ENCODE results near the gene AGPAT3. TPM values are rescaled to one million over a fixed set of nuclear protein-coding genes. Genes with fewer than 3 reads are reported as not detected.

Gene AGPAT3
- total RNA-seq, 1 experiment from 2014 or later = 13.0 TPM

DNA sequence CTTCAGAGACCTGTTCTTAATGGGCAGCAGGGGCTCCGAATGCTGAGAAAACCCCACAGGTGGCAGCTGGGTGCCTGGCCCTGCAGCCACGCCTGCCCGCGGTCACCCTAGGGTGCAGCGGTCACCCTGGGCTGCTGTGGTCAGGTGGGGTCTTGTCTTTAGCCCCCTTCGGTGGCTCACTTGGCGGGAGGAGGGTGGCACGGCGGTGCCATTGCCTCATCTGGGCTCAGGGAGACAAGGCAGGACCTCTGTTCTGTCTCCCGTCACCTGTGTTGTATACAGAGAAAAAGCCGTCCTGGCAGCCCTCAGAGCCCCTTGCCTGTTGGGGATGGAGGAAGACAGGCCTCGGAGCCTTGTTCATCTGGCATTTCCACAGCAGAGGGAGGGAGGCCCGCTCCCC, 77.6 kb downstream of the AGPAT3 start:
- Histone ChIP-seq H2BK20ac (ENCODE audit: low read depth, low read length, poor library complexity, severe bottlenecking) (no peak overlapping the region), H2BK12ac (ENCODE audit: insufficient read length, low read depth, low read length) (no peak overlapping the region), H4K8ac (replicated peaks; ENCODE audit: insufficient read length, low read depth, low read length) (no peak overlapping the region)

More for the DNA sequence above, 77.6 kb downstream of the AGPAT3 start:
- Histone ChIP-seq H2AK5ac (ENCODE audit: insufficient read length, low read length) (no peak overlapping the region), H3T11ph (ENCODE audit: low read length) (no peak overlapping the region), H4K20me1 (ENCODE audit: control insufficient read depth, insufficient read depth, insufficient read length) (no peaks in the 10 kb centered on the region), H3K18ac (ENCODE audit: insufficient read length, low read depth, low read length) (no peak overlapping the region), H3K4me2 (ENCODE audit: insufficient read depth, insufficient read length, low read length) (no peak overlapping the region), H2AFZ (ENCODE audit: low read length) (no peak overlapping the region), H3K27me3 (ENCODE audit: insufficient read depth, low read length) (no peaks in the 10 kb centered on the region), H3K4me1 (ENCODE audit: insufficient read depth, low read length) (no peaks in the 10 kb centered on the region), H2BK15ac (ENCODE audit: low read depth, low read length) (no peak overlapping the region), H2BK5ac (ENCODE audit: insufficient read length, low read length) (no peak overlapping the region), H3K9ac (ENCODE audit: extremely low read depth, insufficient read length, low read length) (no peak overlapping the region), H3K79me2 (ENCODE audit: insufficient read depth, low read length) (no peaks in the 10 kb centered on the region), H3K23me2 (ENCODE audit: insufficient read length, low read depth, low read length, poor library complexity, severe bottlenecking) (no peaks in the 10 kb centered on the region), H4K5ac (ENCODE audit: insufficient read length, low read depth, low read length) (no peak overlapping the region), H3K14ac (ENCODE audit: insufficient read depth, low read length) (no peak overlapping the region), H3K27ac (ENCODE audit: insufficient read length, low read depth, low read length) (no peak overlapping the region), H2BK120ac (ENCODE audit: low read depth, low read length, poor library complexity, severe bottlenecking) (no peak overlapping the region), H3K9me3 (ENCODE audit: control insufficient read depth, low read depth, low read length) (no peaks in the 10 kb centered on the region), H3K4ac (ENCODE audit: low read depth, low read length) (no peak overlapping the region), H3K23ac (ENCODE audit: insufficient read length, low read depth, low read length) (no peak overlapping the region), H4K91ac (ENCODE audit: insufficient read length, low read depth, low read length) (no peak overlapping the region), H3K56ac (ENCODE audit: insufficient read length, low read depth, low read length) (no peak overlapping the region), H3K79me1 (ENCODE audit: insufficient read depth, low read depth, low read length, poor library complexity, severe bottlenecking) (no peaks in the 10 kb centered on the region)
- H3K27me3 Mint-ChIP-seq (ENCODE audit: low read depth) = no peaks in the 10 kb centered on the region
- H3K36me3 Mint-ChIP-seq (ENCODE audit: insufficient read depth in 1 of 3, low read depth in 3 of 3) = no peaks in the 10 kb centered on the region; a peak in 1 of 7 replicates
- no peak overlapping the region for H3K4me3 Mint-ChIP-seq
- peaks cover 7 to 15% of the 10 kb centered on the region in 2 experiments for H3K4me1 Mint-ChIP-seq
- H3K27ac Mint-ChIP-seq = no peak overlapping the region
- TF ChIP-seq, protein P1, sequence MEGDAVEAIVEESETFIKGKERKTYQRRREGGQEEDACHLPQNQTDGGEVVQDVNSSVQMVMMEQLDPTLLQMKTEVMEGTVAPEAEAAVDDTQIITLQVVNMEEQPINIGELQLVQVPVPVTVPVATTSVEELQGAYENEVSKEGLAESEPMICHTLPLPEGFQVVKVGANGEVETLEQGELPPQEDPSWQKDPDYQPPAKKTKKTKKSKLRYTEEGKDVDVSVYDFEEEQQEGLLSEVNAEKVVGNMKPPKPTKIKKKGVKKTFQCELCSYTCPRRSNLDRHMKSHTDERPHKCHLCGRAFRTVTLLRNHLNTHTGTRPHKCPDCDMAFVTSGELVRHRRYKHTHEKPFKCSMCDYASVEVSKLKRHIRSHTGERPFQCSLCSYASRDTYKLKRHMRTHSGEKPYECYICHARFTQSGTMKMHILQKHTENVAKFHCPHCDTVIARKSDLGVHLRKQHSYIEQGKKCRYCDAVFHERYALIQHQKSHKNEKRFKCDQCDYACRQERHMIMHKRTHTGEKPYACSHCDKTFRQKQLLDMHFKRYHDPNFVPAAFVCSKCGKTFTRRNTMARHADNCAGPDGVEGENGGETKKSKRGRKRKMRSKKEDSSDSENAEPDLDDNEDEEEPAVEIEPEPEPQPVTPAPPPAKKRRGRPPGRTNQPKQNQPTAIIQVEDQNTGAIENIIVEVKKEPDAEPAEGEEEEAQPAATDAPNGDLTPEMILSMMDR (conservative IDR thresholded peaks at IDR 0.05) = no peak
- WGBS (ENCODE audit: extremely low coverage, insufficient read length, low lambda C conversion rate) = no CpG with 5 or more reads among the region's 13 CpGs
- no peak for DNase-seq
- no peaks in the 10 kb centered on the region for H3K9me3 Mint-ChIP-seq
